Measurements from ENCODE around the gene ZBTB20. TPM values are rescaled to one million over a fixed set of nuclear protein-coding genes. Genes with fewer than 3 reads are reported as not detected.
"Not testable (repeated sequence)": the region's sequence is repeated elsewhere in the genome, so short reads cannot be mapped to it uniquely, and the experiment has no call there.

Gene ZBTB20
- total RNA-seq, 1 experiment from 2014 or later = 25.9 TPM

DNA sequence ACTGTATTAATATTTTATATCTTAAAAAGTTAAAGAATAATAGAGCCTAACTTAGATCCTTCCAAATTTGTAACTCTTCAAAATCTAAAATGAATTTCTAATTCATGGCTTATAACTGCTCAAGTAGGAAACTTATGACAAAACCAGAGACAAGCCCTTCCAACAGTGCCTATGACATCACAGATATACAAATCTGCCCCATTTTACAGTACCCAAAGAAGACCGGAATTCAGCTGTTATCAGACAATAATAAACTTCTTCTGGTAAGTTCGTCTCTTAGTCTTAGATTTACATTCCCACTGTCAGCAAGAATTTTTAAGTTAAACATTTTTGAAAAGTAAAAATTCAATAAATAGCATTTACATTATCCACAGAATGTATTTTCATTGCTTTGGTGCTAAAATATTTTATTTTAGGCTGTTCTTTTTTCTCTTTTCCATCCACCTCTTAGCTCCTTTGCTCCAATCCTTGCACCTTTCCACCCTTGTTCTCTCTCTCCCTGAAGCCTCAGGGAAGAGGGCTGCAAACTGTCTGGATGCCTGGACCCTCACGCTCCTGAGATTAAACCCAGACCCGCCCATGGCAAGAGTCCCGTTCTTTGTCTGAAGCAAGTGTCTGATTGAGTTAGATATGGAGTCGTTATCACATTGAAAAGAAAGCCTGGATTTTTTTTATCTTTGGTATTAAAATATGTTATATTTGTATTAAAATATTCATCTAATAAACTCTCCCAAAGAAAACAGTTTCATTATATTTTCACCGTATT, 312.7 kb downstream of the ZBTB20 start:
- no peak for DNase-seq (ENCODE audit: low read depth)

DNA sequence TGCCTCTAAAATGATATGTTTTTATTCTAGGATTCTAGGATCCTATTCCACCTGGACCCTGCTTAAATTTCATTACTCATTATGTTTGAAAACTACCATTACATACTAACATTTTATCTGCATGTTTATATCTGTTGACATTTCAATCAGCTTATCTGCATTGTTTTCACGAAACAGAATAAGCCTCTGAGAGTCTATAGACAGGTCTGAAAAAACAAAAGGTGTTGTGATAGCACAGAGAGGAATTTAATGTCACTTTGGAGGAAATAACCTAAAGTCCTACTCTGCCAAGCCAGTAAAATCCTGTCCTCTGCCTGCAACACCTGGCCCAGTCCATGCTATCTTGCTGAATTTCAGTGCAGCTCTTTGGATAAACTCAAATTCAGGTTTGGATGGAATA, 315.2 kb downstream of the ZBTB20 start:
- DNase-seq (ENCODE audit: low read depth) = no peak

DNA sequence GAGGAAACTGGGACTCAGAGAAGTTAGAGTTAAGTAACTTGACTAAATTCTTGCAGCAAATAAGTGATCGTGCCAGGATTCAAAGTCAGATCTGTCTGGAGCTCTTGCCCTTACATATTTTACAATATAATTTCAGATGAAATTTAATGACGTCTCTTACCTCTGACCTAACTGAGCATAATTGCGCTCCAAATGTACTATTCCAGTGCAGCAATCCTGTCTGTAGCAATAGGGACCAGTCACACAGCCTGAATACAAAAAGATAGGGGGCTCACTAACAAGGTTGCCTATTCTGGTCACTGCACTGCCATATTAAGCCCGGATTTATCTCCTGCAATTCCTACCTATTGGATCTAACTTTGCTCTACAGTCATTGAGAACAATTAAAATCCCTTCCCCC, 316.4 kb downstream of the ZBTB20 start:
- DNase-seq (ENCODE audit: low read depth) = no peak

DNA sequence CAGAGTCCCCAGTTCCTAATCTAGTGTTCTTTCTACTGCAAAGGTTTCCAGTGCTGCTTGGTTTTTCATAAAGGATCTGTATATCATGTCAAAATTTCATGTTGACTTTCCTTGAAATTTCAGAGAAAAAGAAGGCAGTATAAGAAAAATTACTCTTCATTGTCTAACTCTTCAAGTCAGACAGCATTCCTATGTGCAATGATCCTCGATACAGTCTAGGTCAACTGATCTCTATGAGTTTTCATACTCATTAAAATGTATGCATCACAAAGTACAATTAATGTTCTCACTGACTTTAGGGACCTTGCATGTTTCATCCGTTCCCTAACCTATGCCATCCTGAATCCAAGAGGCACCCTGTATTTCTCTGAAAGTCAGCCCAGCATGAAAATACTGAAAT, 317.3 kb downstream of the ZBTB20 start:
- DNase-seq (ENCODE audit: low read depth) = no peak

DNA sequence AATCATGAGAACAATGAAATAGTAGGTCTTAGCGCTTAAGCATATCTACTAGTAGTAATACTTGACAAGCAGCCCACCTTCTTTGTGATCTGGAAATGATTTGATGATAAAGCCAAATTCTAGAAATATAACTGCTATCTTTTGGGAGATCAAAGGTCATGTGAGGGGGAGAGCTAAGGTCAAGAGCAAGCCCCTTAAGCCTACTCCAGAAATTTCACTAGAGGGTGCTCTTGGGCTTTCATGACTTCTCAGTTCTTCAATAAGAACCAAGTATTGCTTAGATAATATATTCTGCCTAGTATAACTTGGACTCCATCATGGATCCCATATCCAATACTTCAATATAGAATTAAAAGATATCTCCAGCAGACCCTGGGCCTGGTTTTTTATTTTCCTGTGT, 319.6 kb downstream of the ZBTB20 start:
- DNase-seq (ENCODE audit: low read depth) = peak; percentile 57

DNA sequence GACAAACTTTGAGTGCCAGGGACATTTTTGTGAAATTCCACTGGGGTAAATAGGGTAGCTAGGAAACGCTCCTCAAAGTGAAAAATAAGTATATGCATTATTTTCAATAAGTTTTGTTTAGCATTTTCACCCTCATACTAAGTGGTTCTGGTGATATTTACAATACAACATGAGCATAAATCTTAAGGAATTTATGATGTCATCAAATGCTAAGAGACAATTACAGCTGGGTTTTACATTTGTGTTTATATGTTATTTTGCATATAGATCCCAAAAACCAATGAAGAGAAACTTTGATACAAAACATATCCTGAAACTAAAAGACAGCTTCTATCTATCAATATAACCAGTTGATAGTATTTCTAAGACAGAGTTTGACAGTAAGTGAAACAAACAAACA, 323.1 kb downstream of the ZBTB20 start:
- DNase-seq (ENCODE audit: low read depth) = no peak

DNA sequence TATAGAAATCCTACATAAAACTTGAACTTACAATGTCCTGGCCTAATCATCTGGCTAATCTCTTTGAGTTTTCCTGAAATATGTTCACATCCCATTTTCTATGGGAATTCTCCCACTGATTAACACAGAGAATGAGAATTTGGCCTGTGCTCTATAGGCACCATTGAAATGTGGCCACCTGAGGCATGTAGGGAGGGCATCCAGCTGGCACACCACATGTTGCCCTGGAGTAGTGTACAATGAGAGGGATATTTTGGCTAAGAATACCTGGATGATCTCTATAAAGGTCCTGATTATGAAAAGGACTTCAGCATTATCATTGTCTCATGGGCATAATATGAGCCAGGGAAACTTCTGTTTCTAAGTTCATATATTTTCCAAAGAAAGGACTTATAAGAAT, 324.0 kb downstream of the ZBTB20 start:
- DNase-seq (ENCODE audit: low read depth) = no peak

DNA sequence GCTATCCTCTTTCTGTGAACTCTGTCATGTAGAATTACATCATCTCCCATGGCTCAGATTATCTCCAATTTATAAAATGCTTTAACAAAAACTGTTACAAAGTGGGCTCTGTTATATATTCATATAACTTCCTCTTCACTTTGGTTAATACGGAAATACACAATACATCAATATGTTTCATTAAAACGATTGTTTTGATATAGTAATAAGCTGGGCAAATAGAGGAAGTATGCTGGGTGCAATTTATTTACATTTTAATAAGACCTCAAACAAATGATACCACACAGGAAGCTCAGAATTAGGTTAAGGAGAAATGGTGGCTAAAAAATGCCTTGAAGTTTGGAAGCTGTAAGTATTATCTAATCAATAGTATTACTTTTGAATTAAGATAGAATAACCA, 331.0 kb downstream of the ZBTB20 start:
- DNase-seq (ENCODE audit: low read depth) = no peak

DNA sequence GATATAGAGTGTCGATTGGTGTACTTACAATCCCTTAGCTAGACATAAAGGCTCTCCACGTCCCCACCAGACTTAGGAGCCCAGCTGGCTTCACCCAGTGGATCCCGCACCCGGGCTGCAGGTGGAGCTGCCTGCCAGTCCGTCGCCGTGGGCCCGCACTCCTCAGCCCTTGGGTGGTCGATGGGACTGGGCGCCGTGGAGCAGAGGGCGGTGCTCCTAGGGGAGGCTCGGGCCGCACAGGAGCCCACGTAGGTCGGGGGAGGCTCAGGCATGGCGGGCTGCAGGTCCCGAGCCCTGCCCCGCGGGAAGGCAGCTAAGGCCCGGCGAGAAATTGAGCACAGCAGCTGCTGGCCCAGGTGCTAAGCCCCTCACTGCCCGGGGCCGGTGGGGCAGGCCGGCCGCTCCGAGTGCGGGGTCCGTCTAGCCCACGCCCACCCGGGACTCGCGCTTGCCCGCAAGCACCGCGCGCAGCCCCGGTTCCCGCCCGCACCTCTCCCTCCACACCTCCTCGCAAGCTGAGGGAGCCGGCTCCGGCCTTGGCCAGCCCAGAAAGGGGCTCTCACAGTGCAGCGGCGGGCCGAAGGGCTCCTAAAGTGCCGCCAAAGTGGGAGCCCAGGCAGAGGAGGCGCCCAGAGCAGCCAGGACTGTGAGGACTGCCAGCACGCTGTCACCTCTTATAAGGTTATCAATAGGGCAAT, 334.4 kb downstream of the ZBTB20 start:
- not testable (repeated sequence) for DNase-seq (ENCODE audit: low read depth)

DNA sequence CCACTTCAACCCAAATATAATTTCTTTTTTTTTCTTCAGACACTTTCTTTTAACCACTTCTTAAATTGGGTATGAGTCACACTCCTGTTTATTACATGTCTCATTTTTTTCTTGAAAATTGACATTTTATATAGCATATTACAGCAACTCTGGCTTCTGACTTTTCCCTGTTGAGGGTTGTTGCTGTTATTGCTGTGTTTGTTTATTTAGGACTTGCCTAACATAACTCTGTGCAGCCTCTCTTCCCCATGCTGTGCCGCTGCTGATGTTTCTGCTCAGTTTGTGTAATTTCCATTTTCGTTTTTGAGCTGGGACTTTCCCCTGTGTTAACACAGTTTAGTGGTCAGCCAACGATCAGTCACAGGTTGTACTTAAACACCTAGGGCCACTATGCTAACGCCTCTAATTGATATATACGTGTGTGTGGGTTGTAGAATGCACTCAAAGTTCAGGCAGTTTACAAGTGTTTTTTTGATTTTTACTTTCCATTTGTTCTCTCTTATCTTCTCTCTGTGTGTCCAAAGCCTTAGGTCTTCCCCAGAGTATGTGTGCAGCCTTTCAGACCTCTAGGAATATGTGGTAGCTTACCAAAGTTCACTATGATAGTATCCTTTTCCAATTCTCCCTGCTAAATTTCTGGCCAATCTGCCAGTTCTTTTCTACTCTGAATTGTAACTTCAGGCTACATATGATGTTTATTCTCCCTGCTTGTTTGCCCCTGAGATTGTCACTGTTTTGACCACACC, 337.2 kb downstream of the ZBTB20 start:
- DNase-seq (ENCODE audit: low read depth) = peak; percentile 52

DNA sequence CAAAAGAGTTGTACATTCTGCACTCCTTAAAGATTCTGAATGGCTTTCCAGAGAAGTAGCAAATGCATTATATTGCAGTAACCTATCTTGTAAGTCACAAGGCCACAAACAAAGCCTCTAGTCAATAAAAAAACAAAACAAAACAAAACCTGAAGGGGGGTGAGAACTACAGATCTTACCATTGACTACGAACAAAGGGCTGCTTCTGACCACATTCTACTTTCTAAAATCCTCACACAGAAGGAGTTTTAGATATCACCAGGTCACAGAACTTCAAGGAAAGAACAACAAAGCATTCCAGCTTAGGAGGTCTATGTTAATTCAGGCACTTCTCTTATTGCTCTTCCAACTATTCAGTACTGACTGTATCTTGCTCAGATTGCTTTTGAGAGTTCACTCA, 343.0 kb downstream of the ZBTB20 start:
- DNase-seq (ENCODE audit: low read depth) = no peak

DNA sequence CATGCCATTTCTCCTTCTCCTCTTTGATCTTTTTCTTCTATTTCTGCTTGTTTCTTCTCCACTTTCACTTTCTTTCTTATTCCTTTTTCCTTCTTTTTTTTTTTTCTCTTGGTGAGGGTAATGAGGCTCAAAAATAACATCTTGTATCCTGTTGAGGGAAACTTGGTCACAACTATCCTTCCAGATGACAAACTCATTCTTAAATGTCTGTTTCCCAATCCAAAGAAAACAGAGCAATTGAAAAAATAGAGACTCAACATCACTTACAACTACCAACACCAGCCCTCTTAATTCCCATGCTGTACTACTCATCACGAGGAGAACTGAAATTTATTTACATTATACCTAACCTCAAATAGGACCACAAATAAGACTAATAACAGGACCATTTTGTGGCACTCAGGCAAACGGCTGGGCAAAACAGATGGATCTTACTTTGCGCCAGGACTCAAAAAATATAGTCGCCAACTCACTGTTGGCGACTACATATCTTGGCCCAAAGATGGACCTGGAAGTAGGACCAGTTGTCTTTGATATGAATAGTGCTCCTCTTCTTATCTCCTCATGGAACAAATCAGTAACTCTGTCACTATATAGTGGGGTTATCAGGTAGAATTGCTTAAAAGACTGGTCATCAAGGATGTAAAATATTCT, 343.9 kb downstream of the ZBTB20 start:
- DNase-seq (ENCODE audit: low read depth) = no peak

DNA sequence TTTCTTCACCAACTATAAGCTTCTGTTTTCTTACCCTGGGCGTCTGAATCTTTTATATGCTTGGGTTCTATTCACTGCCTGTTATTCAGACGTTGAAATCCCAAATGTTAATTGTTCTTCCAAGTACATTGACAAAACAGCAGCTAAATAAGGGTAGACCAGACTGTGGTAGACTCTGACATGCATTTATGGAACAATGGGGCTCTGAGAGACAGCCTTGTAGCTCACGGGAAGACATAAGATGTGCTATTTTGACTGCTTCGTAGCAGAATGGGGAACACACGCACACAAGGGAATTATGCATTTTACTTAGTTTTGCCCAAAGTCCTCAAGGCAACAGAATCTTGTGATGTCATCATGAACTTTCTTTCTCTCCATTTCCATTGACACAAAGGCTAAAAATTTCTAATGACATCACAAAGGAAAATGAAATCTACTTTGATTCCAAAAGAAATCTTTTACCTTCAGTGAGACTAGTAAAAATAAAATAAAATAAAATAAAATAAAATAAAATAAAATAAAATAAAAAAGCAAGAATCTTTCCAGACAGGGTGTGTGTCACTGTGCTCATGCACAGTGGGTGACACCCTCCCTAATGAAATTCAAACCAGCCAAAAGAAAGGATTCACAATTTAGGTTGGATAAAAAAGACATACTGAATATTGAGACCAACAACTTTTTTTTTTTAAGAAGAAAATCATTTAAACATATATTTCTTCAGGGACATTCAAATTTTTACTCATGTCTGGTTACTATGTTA, 346.6 kb downstream of the ZBTB20 start:
- DNase-seq (ENCODE audit: low read depth) = no peak

DNA sequence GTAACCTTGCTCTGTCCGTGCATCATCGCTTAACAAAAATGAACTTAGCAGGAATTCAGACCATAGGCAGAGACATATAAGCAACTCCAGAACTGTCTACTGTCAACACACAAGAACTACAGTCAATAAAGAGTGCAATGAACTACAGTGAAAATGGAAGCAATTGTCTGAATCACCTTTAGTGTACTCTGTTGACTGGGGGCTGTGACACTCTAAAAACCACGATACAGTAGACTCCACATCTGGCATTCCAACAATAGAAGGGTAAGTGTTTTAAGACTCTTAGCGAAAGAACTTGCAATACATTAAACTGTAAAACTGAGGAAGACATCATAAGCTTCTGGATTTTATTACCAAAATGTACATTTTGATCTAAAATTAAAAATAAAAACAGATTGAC, 347.3 kb downstream of the ZBTB20 start:
- no peak for DNase-seq (ENCODE audit: low read depth)

DNA sequence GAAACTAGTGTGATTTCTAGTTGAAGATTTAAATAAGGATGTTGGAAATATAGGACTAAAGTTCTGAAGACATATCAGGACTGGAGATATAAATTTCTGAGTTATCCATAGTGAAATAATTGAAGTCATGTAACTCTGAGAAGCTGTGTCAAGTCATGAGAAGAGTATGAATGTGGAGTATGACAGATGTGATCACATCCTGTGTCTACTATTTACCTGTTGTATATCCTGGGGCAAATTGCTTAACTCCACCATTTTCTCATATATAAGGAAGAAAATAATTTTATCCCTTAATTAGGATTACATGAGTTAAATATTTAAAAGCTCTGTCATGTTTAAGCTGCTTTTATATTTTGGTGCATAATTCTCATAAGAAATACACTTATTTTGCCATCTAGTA, 350.3 kb downstream of the ZBTB20 start:
- DNase-seq (ENCODE audit: low read depth) = no peak

DNA sequence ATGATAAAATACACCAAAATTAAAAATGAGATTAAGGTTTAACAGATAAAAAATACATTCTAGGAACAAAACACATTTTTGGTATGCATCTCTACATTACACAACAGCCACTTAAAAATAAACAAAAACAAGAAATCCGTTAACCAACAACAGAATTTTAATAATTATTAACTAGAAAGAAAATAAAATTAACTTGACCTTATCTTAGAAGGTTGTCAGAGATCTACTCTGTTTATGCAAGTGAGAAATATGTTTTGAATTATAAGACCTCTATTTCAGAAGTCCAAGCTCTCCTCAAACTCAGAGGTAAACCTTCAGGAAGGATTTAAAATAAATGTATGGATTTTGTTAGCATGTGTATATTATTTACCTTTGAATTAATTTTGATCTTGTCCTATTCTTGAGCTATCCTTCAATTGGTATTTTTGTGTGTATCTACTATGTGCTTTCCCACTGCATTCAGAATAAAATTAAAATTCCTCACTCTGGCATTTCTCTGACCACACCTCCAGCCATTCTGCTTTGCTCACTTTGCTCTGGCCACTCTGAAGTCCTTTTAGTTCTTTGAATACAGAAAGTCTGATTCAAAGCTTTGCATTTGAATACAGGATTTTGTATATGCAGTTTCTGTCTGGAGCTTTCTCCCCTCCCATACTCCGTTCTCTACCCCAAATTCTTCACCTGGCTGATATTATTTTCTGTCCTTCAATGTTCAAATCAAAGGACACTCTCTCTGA, 352.0 kb downstream of the ZBTB20 start:
- no peak for DNase-seq (ENCODE audit: low read depth)

DNA sequence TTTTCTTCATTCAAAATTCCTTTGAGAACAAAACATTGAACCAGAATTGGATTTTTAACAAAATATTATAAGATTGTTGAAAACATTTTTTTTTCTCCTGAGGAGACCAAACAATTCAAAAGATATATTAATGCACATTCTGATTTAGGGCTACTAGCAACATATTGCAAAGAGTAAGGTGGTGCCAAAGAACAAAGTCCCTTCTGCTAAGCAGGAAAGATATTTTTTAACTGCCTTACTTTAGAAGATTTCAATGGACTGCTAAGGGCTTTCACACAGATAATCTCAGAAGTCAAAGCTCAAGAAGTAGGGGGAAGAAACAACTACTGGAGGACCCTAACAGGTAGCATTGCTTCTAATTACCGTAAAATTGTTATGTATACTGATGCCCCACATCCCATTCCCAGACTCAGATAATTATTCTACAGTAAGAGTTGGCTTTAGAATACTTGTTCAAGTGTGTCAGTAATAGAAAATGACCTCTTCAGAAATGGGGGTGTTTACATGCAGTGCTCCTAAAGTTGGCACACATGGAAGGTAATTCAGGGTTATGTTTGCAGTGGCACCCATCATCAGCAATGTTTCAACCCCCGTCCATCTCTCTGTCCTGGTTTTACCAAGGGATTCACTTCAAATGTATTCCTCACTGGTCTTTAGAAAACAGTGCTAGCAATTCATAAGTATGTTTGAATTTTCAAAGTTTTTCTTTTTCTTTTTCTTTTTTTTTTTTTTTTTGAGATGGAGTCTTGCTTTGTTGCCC, 354.7 kb downstream of the ZBTB20 start:
- no peak for DNase-seq (ENCODE audit: low read depth)

DNA sequence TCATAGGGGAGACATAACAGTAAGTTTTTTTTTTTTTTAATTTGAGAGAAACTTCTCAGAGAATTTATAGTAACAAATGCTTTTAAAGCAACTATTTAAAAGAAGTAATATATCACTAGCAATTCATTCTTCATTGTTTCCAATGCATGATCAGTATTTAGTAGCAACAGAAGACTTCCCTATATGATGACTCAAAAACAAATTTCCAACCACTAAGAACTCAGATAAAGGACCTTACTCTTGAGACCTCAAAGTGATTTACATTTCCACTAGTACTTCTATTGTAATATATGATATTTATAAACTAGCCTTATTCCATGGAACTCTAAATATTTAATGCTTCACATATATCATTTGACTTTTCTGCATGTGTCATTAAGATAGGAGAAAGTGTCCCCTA, 356.3 kb downstream of the ZBTB20 start:
- DNase-seq (ENCODE audit: low read depth) = no peak

DNA sequence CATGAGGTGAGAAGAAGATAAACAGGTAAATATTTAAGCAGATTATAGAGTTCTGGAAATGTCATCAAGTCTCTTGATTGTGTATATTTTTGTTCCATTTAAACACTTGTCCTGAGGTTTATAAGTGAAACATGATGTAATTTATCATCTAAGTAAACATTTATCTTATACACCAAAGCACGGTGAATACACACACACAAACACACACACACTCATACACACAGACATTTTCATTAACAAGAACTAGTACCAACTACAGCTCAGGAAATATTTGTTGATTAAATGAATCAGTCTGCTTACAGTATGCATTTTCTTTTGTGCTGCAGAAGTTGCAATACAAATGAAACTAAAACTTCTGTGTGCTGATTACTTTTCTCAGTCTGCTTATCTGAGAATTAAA, 357.3 kb downstream of the ZBTB20 start:
- no peak for DNase-seq (ENCODE audit: low read depth)

DNA sequence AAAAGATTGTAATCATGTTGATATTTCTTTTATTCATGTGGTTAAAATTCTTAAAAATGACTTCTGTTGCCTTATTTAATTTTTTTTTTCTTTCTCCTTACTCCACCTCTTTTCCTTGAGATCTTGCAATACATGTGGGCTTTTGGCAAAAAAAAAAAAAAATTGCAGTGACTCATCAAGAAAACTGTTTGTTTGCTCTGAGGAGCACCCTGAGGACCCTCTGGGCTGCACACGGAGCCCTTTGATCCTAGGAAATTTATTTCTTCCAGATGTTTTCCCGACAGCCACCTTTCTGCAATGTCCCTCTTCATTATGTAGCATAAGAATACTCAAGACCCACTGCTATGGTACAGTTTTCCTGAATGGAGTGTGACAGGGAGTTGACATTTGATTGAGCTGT, 371.7 kb downstream of the ZBTB20 start:
- peak; percentile 50 for DNase-seq (ENCODE audit: low read depth)
